Measurements from ENCODE around the gene PPP5C.
"Not testable (repeated sequence)": the region's sequence is repeated elsewhere in the genome, so short reads cannot be mapped to it uniquely, and the experiment has no call there.

The PPP5C gene

DNA sequence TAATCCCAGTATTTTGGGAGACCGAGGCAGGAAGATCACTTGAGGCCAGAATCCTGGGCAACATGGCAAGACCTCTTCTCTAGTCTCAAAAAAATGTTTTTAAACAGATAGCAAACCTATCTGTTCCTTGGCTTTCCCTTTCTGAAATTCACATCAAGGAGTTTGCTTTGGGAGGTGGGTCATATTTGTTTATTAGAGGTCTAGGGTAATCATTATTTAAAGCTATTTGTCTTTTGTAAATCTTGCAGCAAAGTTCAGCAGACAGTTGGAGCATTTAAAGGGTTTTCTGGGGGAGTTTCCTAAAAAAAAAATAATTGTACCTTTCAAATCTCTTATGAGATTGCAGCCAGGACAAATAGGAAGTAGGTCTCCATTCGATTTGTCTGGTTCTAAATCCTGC is 17.5 kb downstream of the PPP5C start:
- DNase-seq (ENCODE audit: insufficient read length, low spot score) = no peak

DNA sequence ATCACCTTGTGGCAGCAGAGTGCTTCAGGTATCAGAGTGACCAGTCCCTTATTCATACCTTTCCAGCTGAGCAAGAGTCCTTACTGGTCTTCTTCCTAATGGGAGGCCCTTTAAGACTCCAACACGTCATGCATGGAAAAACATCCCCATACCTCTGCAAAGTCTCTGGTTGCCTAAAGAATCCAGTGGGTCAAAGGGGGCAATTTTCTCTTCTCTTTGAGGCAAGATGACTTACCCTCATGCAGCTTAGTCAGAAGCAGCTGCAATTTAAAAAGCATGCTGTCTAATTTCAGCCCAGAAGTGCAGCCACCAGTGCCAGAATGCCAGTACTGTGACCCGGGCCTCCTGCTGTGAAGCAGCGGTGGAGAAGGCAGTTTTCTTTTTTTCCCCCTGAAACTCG is 18.7 kb downstream of the PPP5C start:
- no peak for FAIRE-seq
- DNase-seq (ENCODE audit: insufficient read length, low spot score) = no peak

More for the DNA sequence above, 17.5 kb downstream of the PPP5C start:
- FAIRE-seq = no peak

DNA sequence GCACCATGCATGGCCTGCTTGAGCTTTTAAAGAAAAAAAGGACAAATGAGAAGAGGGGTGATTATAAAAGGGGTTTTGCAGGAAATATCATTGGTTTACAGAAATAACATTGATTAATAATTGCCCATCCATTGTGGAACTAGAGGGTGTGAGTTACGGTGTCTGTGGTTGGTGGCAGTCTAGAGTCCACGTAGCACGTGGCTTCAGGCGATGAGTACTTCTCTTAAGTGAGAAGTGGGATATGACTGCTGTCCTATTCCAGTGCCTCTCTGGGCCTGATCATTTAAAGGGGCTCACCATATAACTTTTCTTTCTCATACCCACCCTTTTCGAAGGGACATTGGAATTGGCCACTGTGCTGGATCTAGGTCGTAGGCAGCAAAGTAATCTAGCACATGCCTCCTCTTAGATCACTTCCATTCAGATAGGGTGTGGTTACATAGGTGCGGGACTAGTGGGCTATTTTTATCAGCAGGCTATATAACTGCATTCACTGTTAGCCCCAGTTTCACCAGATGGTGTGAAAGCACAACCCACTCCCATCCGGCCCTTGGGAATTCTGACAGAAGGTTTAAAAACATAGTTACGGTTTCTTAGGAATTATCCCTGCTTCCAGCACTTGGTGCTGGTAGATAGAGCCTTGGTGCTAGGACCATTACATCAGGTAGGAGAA is 19.9 kb downstream of the PPP5C start:
- FAIRE-seq (no peak), DNase-seq (ENCODE audit: insufficient read length, low spot score) (no peak)

DNA sequence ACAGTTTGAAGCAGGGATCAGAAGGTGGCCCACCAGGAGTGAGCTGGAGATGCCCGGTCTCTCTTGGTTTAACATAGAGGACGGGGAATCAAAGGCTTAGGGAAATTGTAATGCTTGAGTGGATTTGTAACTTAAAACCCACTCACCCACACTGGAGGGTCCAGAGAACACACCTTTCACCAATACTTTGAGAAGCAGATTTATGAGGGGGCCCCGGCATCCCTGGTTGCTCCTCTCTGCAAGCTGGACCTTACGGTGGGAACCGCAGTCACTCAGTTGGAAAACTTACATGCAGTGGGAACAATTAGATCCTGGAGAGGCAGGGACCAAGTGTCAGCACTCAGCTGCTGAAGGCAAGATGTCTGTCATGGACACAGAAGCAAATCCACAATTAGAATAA is 20.5 kb downstream of the PPP5C start:
- DNase-seq (ENCODE audit: insufficient read length, low spot score) = no peak
- FAIRE-seq = no peak

DNA sequence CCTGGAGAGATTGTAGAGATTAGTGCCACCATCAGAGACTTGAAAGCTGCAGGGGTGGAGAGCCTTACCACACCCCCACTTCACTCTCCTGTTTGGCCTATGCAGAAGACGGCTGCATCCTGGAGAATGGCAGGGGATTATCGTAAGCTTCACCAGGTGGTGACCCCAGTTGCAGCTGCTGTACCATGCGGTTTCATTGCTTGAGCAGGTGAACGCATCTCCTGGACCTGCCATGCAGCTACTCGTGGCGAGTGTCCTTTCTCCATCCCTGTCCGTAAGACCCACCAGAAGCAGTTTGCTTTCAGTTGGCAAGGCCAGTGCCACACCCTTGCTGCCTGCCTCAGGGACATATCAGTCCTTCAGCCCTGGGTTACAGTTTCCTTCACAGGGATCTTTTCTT is 21.2 kb downstream of the PPP5C start:
- DNase-seq (ENCODE audit: insufficient read length, low spot score) (no peak), FAIRE-seq (no peak)

DNA sequence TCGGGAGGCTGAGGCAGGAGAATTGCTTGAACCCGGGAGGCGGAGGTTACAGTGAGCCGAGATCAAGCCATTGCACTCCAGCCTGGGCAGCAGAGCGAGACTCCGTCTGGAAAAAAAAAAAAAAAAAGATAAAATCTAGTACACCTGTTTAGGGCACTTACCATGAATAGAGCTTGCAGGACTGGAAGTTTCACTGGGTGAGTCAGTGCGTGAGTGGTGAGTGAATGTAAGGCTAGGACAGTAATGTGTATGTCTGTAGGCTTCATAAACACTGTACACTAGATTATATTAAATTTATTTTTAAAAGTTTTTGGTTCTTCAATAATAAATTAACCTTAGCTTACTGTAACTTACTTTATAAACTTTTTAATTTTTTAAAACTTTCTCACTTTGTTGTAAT is 22.9 kb downstream of the PPP5C start:
- FAIRE-seq = no peak
- DNase-seq (ENCODE audit: insufficient read length, low spot score) = no peak

DNA sequence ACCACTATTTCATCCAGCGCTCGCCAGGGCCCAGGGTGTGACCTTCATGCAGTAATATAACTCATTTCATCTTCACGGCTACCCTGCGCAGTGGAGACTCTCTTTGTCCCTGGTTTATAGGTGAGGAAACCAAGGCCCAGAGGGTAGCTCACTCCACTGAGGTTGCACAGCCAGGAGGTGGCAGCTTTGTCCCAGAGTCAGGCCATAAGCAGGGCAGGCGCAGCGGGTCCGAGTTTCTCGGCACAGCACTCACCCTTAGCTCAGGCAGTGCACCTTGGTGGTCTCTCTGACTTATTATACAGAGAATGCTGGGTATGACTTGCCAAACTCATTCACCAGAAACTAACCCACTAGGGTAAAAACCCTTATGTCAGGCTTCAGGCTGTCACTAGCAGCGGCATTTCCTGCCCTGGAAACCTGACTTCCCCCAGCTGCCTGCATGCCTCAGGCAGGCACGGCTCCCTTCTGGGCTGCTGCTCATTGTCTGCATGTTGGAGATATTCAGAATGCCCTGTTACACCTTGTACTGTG is 24.5 kb downstream of the PPP5C start:
- no peak for FAIRE-seq
- no peak for DNase-seq (ENCODE audit: insufficient read length, low spot score)

DNA sequence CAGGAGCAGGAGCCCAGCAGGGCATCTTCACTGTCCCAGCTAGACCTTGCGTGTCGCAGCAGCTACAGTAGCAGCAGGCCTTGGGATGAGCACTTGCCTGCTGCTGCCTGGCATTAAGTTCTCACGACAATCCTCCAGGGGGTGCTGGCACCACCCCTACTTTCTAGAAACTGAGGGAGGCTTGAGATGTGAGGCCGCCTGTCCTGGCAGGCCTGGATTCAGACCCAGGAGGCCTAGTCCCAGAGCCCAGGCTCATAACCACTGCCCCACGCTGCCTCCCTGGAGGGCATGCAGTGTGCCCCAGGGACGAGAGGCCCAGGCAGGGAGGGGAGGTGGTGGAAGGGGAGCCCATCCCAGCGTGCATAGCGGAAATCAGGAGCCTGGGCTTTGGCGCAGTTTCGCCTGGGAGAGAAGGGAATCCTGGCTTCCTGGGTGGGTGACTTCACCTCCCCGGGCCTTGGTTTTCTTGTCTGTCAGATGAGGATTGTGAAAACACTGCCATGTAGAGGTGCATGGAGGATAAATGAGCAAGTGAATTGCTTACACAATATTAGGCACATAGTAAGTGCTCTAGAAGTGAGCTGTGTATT is 26.1 kb downstream of the PPP5C start:
- FAIRE-seq (no peak), DNase-seq (ENCODE audit: insufficient read length, low spot score) (no peak)

DNA sequence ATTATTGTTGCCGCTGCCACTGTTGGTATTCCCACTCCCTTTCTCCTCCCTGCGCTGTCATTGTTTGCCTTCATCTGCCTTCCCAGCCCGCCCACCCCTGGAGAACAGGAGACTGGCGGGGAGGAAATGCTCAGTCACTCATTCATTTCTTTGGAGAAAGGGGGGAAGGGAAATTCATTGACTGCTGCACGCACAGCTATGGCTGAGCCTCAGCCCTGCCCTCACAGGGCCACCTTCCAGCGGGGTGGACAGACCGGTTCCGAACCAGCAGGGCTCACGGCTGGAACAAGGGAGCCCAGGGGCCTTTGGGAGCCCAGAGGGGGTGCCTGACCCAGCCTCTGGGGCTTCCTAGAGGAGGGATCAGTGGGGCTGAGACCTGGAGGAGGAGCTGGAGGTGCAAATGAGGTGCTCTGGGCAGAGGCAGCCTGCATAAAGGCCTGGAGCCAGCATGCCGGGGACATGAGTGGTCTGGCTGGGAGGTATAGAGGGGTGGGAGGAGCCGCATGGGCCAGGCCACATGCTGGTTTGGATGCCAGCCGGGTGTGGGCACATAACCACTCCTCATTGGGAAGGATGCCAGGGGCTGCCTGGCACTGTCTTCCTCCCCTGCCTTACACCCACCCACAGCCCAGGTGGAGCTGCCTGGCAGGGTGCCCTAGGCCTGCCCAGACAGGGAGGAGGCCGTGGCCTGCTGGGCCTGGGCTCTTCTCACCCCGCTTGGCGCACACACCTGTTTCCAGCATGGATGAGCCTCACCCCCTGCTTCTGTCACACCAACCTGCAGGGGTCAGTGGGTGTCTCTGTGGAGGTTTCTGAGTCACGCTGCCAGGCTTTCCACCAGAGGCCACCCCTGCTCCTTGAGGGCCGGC is 26.8 kb downstream of the PPP5C start:
- DNase-seq (ENCODE audit: insufficient read length, low spot score) (no peak), FAIRE-seq (no peak)

DNA sequence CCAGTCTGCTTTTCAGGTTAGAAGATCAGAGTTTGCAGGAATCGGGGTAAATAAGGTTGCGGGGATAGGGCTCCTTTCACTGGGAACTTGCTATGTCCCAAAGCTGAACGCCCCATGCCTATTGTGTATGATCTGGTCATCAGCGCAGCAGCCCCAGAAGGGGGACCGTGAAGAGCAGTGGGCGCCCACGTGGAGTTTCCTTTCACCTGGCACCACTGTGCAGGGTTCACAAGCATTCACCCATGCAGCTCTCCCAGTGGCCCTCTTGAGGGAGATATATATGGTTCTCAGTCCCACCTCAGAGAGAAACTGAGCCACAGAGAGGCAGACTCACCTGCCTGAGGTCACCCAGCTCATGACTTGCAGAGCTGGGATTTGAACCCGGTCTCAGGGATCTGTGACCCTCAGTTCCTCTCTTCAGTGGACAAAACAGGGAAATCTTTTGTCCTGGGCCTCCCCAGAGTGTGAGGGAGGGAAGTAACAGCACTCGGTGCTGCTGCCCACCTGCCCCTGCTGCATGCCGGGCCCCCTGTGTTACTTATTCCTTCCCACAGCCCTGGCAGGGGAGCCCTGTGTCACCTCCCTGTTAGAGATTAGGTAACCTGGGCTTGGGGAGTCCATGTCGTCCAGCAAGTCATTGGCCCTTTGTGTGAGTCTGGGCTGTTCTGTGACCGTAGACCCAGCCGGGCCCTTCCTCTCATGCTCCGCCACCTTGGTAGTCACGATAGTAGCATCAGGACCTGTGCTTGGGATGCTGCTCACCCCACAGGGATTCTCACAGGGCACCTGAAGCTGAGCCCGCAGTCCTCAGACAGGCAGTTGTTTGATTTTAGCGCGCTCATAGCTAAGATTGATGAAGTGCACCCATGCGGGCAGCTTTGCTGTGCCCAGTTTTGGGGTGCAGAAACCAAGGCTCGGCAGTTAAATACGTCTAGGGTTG is 27.9 kb downstream of the PPP5C start:
- no peak for DNase-seq (ENCODE audit: insufficient read length, low spot score)
- no peak for FAIRE-seq

DNA sequence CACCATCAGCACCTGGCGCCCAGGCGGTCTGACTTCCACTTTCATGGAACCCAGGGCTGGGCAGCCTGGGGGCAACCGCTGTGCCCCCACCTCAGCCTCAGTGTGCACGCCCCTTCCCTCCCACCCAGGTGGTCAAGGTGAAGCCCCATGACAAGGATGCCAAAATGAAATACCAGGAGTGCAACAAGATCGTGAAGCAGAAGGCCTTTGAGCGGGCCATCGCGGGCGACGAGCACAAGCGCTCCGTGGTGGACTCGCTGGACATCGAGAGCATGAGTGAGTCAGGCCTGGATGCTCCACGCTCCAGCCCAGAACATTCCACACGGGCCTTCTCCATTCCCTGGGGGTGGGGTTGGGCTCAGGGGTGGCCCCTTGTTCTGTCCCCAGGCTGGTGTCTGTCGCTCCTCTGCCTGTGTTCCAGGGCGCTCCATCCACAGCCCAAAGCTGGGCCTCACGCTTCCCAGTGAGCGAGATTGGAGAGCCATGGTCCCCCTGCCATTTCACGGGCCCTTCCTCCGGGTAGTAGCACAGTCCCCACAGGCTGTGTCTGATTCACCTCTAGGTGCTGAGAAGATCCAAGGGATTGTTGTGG is 28.7 kb downstream of the PPP5C start:
- not testable (repeated sequence) for DNase-seq (ENCODE audit: insufficient read length, low spot score); FAIRE-seq

DNA sequence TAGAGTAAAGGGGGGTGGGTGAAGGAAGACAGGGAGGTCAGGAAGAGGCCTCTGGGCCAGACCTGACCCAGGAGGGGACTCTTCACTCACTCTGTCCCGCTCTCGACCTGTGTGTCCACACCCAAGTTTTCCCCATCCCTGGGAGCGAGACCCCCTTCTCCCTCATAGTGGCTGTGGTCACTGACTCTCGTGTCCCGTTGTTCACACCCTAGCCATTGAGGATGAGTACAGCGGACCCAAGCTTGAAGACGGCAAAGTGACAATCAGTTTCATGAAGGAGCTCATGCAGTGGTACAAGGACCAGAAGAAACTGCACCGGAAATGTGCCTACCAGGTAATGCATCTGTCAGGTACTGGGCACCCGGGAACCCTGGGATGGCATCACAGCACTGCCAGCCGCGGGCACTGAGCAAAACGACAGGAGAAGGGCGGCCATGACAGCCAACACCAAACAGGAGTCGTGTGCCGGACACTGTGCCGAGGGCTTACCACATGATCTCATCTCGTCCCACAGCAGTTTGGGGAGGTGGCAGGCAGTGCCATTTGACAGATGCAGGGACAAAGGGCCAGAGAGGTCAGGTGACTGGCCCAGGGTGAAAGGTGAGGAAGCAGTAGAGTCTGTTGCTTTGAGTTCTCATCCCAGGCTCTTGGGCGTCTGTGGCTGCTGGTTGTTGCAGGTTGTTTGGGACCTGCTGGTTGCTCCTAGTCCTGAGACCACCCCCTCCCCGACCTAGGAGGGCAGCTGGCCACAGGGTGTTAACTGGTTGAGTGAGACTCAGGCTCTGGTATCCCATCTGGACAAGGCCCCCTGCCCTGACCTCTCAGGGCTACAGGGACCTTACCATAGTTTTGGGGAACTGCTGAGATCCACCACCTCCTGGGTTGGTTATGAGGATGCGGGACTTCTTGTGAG is 29.6 kb downstream of the PPP5C start:
- no peak for DNase-seq (ENCODE audit: insufficient read length, low spot score)
- no peak for FAIRE-seq

DNA sequence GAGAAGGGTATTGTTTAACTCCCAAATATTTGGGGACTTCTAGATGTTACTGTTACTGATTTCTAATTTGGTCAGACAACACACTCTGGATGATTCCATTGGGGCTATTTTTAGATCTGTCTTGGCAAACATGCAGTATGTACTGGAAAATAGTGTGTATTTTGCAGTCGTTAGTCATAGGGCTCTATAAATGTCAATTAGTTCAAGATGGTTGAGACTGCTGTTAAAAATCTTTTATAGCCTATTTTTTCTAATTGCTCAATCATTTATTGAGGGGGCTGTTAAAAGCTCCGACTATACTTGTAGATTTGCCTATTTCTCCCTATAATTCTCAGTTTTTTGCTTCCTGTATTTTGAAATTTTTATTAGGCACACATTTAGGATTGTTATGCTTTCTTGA is 31.4 kb downstream of the PPP5C start:
- FAIRE-seq (no peak), DNase-seq (ENCODE audit: insufficient read length, low spot score) (no peak)

DNA sequence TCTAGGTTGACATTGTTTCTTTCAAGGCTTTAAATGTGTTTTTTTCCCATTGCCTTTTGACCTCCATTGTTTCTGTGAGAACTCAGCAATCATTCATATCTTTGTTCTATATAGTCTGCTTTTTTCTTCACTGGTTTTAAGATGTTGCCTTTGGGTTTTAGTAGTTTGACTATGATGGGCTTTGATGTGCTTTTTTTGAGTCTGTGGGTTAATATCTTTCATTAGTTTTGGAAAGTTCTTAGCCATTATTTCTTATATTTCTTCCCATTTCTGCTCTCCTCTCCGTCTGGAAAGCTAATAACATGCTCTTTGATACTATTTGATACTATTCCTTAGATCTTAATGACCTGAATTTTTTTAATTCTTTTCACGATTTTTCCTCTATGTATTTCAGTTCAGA is 33.8 kb downstream of the PPP5C start:
- FAIRE-seq = no peak
- DNase-seq (ENCODE audit: insufficient read length, low spot score) = no peak

DNA sequence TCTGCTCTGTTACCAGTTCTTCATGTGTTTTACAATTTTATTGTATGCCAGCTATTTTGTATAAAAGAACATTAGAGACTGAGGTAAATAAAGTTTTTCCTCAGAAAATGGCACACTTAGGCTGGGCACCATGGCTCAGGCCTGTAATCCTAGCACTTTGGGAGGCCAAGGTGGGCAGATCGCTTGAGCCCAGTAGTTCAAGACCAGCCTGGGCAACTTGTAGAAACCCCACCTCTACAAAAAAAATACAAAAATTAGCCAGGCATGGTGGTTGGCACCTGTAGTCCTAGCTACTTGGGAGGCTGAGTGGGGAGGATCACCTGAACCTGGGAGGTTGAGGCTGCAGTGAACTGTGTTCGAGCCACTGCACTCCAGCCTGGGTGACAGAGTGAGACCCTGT is 34.5 kb downstream of the PPP5C start:
- FAIRE-seq = no peak
- no peak for DNase-seq (ENCODE audit: insufficient read length, low spot score)

DNA sequence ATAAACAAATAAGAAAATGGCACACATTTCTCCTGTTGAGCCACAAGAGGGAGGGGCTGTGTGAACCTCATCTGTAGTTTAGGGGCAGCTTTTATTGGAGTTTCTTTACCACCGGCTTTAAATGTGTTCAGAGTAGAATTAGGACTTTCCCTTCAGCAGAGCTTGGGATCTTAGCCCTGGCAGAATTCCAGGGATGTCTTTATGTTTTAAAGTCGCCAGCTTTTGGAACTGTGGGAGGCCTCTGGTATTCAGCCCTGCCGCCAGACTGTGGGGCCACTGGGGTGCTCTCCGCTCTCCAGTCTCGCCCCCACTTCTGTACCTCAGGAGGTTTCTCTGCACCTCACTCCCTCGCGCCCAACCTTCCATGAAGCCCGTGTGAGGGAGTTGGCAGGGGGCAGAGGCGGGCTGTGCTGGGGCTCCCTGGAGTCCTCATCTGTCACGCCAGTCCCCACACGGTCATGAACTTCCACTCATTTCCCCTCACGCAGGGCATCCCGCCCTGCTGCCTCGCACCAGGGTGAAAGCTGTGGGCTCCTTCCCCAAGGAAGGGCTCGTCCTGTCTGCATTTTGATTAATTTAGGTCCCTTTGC is 35.0 kb downstream of the PPP5C start:
- no peak for DNase-seq (ENCODE audit: insufficient read length, low spot score)
- FAIRE-seq = no peak

DNA sequence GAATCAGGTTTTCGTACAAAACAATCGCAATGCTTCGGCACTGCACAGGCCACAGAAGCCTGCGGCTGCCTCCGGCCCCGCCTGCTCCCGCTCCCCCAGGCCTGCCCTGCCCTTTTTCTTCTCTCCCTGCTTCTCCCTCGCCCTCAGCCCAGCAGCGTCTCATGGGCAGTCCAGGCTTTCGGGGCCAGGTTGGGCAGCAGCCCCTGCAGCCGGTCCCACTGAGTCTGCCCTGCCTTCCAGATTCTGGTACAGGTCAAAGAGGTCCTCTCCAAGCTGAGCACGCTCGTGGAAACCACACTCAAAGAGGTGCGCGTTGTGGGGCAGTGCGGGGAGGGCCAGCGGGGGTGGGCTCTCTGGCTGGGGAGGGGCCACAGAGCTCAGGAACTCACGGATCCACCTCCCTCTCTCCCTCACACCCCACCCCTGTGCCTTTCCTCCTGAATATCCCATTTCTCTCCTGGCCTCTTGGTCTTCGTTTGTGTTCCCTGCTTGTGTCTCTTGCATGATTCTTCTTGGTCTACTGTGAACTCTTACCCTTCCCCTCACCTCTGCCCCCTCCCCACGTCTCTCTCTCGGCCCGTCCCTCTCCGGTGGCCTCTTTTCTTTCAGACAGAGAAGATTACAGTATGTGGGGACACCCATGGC is 36.4 kb downstream of the PPP5C start:
- FAIRE-seq (no peak), DNase-seq (ENCODE audit: insufficient read length, low spot score) (no peak)

DNA sequence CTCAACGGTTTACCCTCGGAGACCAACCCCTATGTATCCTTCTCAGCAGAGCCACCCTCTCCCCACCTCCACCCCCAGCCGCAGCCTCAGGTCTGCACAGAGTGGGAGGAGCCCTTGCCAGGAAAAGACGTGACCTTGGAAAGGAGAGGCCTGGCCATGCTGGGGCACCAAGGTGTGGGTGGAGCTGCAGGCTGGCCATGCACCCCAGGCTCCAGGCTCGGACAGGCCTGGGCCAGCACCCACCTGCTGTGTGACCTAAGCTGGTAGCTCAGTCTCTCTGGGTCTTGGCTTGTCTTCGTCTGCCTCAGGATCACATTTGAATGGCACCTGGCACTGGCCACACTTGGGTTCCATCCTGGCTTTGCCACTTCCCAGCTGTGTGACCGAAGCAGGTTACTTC is 37.0 kb downstream of the PPP5C start:
- no peak for DNase-seq (ENCODE audit: insufficient read length, low spot score)
- no peak for FAIRE-seq
